Peyer's patch (tissue), 4 donors: ENCODE data around the gene MRTFB.

ENCODE experiments used
- POLR2A ChIP-seq, 2 donors: fragments of 450-650 bp; IDR thresholded peaks; one replicate each; pipeline ENCODE4 v1.5.1; 2017; ENCODE audit warnings: antibody characterized with exemption in 2 of 2, mild to moderate bottlenecking in 2 of 2, moderate library complexity in 2 of 2
- TF ChIP-seq, protein P1 (sequence below), 6 experiments: fragments of 450-650 bp in 4 of 6; fragments of 200-600 bp in 2 of 6; sonication (generic) in 1 of 6; IDR thresholded peaks; one replicate each; pipeline ENCODE4 v1.5.1; 2017 to 2019; ENCODE audit warnings: antibody characterized with exemption in 6 of 6, mild to moderate bottlenecking in 3 of 6, moderate library complexity in 1 of 6

DNA sequence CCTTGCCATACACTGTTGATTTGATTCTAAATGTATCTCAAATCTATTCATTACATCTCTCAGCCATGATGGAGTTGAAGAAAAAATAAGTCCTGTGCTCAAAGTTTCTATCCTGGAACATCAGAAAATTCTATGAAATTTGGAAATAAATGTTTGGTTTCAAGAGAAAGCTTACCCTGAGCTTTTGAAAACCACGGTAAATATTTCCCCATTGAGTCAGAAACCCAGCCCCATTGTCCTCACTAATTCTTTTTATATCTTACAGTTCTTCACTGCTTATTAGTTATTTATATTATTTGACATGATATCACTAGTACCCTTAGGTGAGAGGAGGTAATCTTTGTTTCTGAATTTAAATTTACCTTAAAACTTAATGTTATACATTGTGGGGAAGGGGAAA, 128.5 kb downstream of the MRTFB start:
- TF ChIP-seq, protein P1, sequence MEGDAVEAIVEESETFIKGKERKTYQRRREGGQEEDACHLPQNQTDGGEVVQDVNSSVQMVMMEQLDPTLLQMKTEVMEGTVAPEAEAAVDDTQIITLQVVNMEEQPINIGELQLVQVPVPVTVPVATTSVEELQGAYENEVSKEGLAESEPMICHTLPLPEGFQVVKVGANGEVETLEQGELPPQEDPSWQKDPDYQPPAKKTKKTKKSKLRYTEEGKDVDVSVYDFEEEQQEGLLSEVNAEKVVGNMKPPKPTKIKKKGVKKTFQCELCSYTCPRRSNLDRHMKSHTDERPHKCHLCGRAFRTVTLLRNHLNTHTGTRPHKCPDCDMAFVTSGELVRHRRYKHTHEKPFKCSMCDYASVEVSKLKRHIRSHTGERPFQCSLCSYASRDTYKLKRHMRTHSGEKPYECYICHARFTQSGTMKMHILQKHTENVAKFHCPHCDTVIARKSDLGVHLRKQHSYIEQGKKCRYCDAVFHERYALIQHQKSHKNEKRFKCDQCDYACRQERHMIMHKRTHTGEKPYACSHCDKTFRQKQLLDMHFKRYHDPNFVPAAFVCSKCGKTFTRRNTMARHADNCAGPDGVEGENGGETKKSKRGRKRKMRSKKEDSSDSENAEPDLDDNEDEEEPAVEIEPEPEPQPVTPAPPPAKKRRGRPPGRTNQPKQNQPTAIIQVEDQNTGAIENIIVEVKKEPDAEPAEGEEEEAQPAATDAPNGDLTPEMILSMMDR (IDR thresholded peaks at IDR 0.05): no peak
- no peak for TF ChIP-seq POLR2A (IDR thresholded peaks at IDR 0.05)
